ENCODE results near the gene MMAB. TPM values are rescaled to one million over a fixed set of nuclear protein-coding genes. Genes with fewer than 3 reads are reported as not detected.
A peak's percentile ranks its signal among the peaks of the same experiment; 100 is the strongest.

Gene MMAB
- total RNA-seq, 2 experiments from 2014 or later, result 37.7 to 44.3 TPM

GRCh38 chr12:109547286-109547685, 26.0 kb downstream of the MMAB start:
- ChIA-PET CTCF (no interaction called here), POLR2A (no interaction called here)
- Mint-ChIP-seq H3K27ac (no peak overlapping the region), H3K4me1 (peaks cover 5% of the 10 kb centered on the region), H3K36me3 (ENCODE audit: low read depth) (no peaks in the 10 kb centered on the region), H3K4me3 (no peak overlapping the region), H3K9me3 (ENCODE audit: low read depth) (no peaks in the 10 kb centered on the region), H3K27me3 (peaks cover 14% of the 10 kb centered on the region)
- ATAC-seq (no peak), DNase-seq (no peak)
- intact Hi-C loops (cut with DNase I, micrococcal nuclease), result no loop called here

- CTCF ChIA-PET, result interaction anchor here (1.0 kb wide), 1 partner anchor 14 kb away, joined by 4 read pairs; no protein-coding TSS in a partner anchor
- peaks cover 5% of the 10 kb centered on the region for H3K4me1 Mint-ChIP-seq
- ATAC-seq (no peak), DNase-seq (no peak)
- H3K27ac Mint-ChIP-seq, result no peak overlapping the region
- POLR2A ChIA-PET, result no interaction called here
- intact Hi-C loops (cut with DNase I, micrococcal nuclease), result no loop called here
- peaks cover 14% of the 10 kb centered on the region for H3K27me3 Mint-ChIP-seq
- no peak overlapping the region for H3K4me3 Mint-ChIP-seq
- no peaks in the 10 kb centered on the region for H3K9me3 Mint-ChIP-seq (ENCODE audit: low read depth)
- H3K36me3 Mint-ChIP-seq (ENCODE audit: low read depth), result no peaks in the 10 kb centered on the region
These were observed 27.5 kb downstream of the MMAB start for GRCh38 chr12:109545826-109546225.

GRCh38 chr12:109544955-109545531, 28.3 kb downstream of the MMAB start:
- DNase-seq (peak; percentile 11), ATAC-seq (no peak)
- Mint-ChIP-seq H3K4me3 (no peak overlapping the region), H3K4me1 (peaks cover 5% of the 10 kb centered on the region), H3K27me3 (peaks cover 14% of the 10 kb centered on the region), H3K27ac (no peak overlapping the region), H3K9me3 (ENCODE audit: low read depth) (no peaks in the 10 kb centered on the region), H3K36me3 (ENCODE audit: low read depth) (no peaks in the 10 kb centered on the region)
- intact Hi-C loops (cut with DNase I, micrococcal nuclease), result no loop called here
- CTCF ChIA-PET, result interaction anchor here (0.7 kb wide), 1 partner anchor 22 kb away, joined by 3 read pairs; no protein-coding TSS in a partner anchor
- POLR2A ChIA-PET, result no interaction called here

GRCh38 chr12:109542876-109543275, 30.4 kb downstream of the MMAB start:
- ChIA-PET CTCF (no interaction called here), POLR2A (no interaction called here)
- Mint-ChIP-seq H3K9me3 (ENCODE audit: low read depth) (no peaks in the 10 kb centered on the region), H3K27me3 (peaks cover 11% of the 10 kb centered on the region), H3K4me1 (peaks cover 5% of the 10 kb centered on the region), H3K27ac (no peak overlapping the region), H3K4me3 (no peak overlapping the region), H3K36me3 (ENCODE audit: low read depth) (no peaks in the 10 kb centered on the region)
- intact Hi-C loops (cut with DNase I, micrococcal nuclease), result no loop called here
- ATAC-seq, result no peak
- no peak for DNase-seq

- Mint-ChIP-seq H3K4me3 (no peak overlapping the region), H3K27ac (no peak overlapping the region), H3K36me3 (ENCODE audit: low read depth) (no peaks in the 10 kb centered on the region), H3K4me1 (peaks cover 5% of the 10 kb centered on the region), H3K9me3 (ENCODE audit: low read depth) (no peaks in the 10 kb centered on the region), H3K27me3 (peaks cover 2% of the 10 kb centered on the region)
- intact Hi-C loops (cut with DNase I, micrococcal nuclease), result no loop called here
- ChIA-PET POLR2A (no interaction called here), CTCF (interaction anchor here (2.9 kb wide), 1 partner anchor 22 kb away, joined by 6 read pairs; no protein-coding TSS in a partner anchor)
- DNase-seq (no peak), ATAC-seq (no peak)
These were observed 31.3 kb downstream of the MMAB start for GRCh38 chr12:109542014-109542413.

- CTCF ChIA-PET, result interaction anchor here (0.8 to 2.9 kb wide), 2 partner anchors 22 to 53 kb away, joined by 3 to 6 read pairs; no protein-coding TSS in a partner anchor
- no peak overlapping the region for H3K27ac Mint-ChIP-seq
These were observed 31.9 kb downstream of the MMAB start for GRCh38 chr12:109541413-109541726.

GRCh38 chr12:109540526-109541412, 32.5 kb downstream of the MMAB start:
- ATAC-seq, result no peak
- no peak for DNase-seq
- H3K4me1 Mint-ChIP-seq, result peaks cover 5% of the 10 kb centered on the region
- intact Hi-C loops (cut with DNase I, micrococcal nuclease), result no loop called here
- H3K36me3 Mint-ChIP-seq (ENCODE audit: low read depth), result no peaks in the 10 kb centered on the region
- no peak overlapping the region for H3K27ac Mint-ChIP-seq
- H3K4me3 Mint-ChIP-seq, result no peak overlapping the region
- CTCF ChIA-PET, result interaction anchor here (0.6 to 2.9 kb wide), 4 partner anchors 19 to 822 kb away, joined by 3 to 6 read pairs (median 3); no protein-coding TSS in a partner anchor
- no peaks in the 10 kb centered on the region for H3K27me3 Mint-ChIP-seq
- no peaks in the 10 kb centered on the region for H3K9me3 Mint-ChIP-seq (ENCODE audit: low read depth)
- POLR2A ChIA-PET, result no interaction called here

More at GRCh38 chr12:109541413-109541726, 31.9 kb downstream of the MMAB start:
- no peaks in the 10 kb centered on the region for H3K36me3 Mint-ChIP-seq (ENCODE audit: low read depth)
- intact Hi-C loops (cut with DNase I, micrococcal nuclease), result no loop called here
- no peaks in the 10 kb centered on the region for H3K27me3 Mint-ChIP-seq
- no peaks in the 10 kb centered on the region for H3K9me3 Mint-ChIP-seq (ENCODE audit: low read depth)
- no peak for ATAC-seq
- H3K4me3 Mint-ChIP-seq, result no peak overlapping the region
- POLR2A ChIA-PET, result no interaction called here
- H3K4me1 Mint-ChIP-seq, result peaks cover 5% of the 10 kb centered on the region
- DNase-seq, result no peak

GRCh38 chr12:109539508-109539907, 33.8 kb downstream of the MMAB start:
- H3K4me1 Mint-ChIP-seq, result no peaks in the 10 kb centered on the region
- no peak for ATAC-seq
- H3K27me3 Mint-ChIP-seq, result no peaks in the 10 kb centered on the region
- intact Hi-C loops (cut with DNase I, micrococcal nuclease), result no loop called here
- POLR2A ChIA-PET, result no interaction called here
- H3K4me3 Mint-ChIP-seq, result no peak overlapping the region
- H3K27ac Mint-ChIP-seq, result no peak overlapping the region
- CTCF ChIA-PET, result interaction anchor here (2.9 kb wide), 1 partner anchor 20 kb away, joined by 6 read pairs; no protein-coding TSS in a partner anchor
- peaks cover 5% of the 10 kb centered on the region for H3K36me3 Mint-ChIP-seq (ENCODE audit: low read depth)
- DNase-seq, result no peak
- H3K9me3 Mint-ChIP-seq (ENCODE audit: low read depth), result no peaks in the 10 kb centered on the region

- Mint-ChIP-seq H3K27ac (no peak overlapping the region), H3K27me3 (no peaks in the 10 kb centered on the region), H3K9me3 (ENCODE audit: low read depth) (no peaks in the 10 kb centered on the region), H3K4me1 (no peaks in the 10 kb centered on the region), H3K4me3 (no peak overlapping the region), H3K36me3 (ENCODE audit: low read depth) (peaks cover 7% of the 10 kb centered on the region)
- no peak for ATAC-seq
- no peak for DNase-seq
- intact Hi-C loops (cut with DNase I, micrococcal nuclease), result no loop called here
- ChIA-PET POLR2A (no interaction called here), CTCF (interaction anchor here (0.9 kb wide), 1 partner anchor 13 kb away, joined by 3 read pairs; no protein-coding TSS in a partner anchor)
These were observed 35.0 kb downstream of the MMAB start for GRCh38 chr12:109538191-109538863.

GRCh38 chr12:109537136-109537535, 36.2 kb downstream of the MMAB start:
- H3K4me1 Mint-ChIP-seq, result no peaks in the 10 kb centered on the region
- peaks cover 7% of the 10 kb centered on the region for H3K36me3 Mint-ChIP-seq (ENCODE audit: low read depth)
- no peaks in the 10 kb centered on the region for H3K9me3 Mint-ChIP-seq (ENCODE audit: low read depth)
- POLR2A ChIA-PET, result no interaction called here
- H3K27me3 Mint-ChIP-seq, result no peaks in the 10 kb centered on the region
- no peak for ATAC-seq
- no peak for DNase-seq
- H3K27ac Mint-ChIP-seq, result no peak overlapping the region
- intact Hi-C loops (cut with DNase I, micrococcal nuclease), result no loop called here
- no peak overlapping the region for H3K4me3 Mint-ChIP-seq
- CTCF ChIA-PET, result interaction anchor here (0.9 kb wide), 1 partner anchor 14 kb away, joined by 3 read pairs; no protein-coding TSS in a partner anchor

- H3K9me3 Mint-ChIP-seq (ENCODE audit: low read depth), result no peaks in the 10 kb centered on the region
- peaks cover 7% of the 10 kb centered on the region for H3K36me3 Mint-ChIP-seq (ENCODE audit: low read depth)
- intact Hi-C loops (cut with DNase I, micrococcal nuclease), result no loop called here
- no peaks in the 10 kb centered on the region for H3K4me1 Mint-ChIP-seq
- H3K27ac Mint-ChIP-seq, result no peak overlapping the region
- ChIA-PET POLR2A (no interaction called here), CTCF (interaction anchor here (0.6 kb wide), 1 partner anchor 72 kb away, joined by 3 read pairs; no protein-coding TSS in a partner anchor)
- no peak overlapping the region for H3K4me3 Mint-ChIP-seq
- no peaks in the 10 kb centered on the region for H3K27me3 Mint-ChIP-seq
- ATAC-seq (no peak), DNase-seq (no peak)
These were observed 37.4 kb downstream of the MMAB start for GRCh38 chr12:109535863-109536250.
